ENCODE data around the gene SPINK4. TPM values are rescaled to one million over a fixed set of nuclear protein-coding genes. Genes with fewer than 3 reads are reported as not detected.

SPINK4 gene
- total RNA-seq, 1 experiment from 2014 or later: not detected

- Histone ChIP-seq H4K5ac (ENCODE audit: insufficient read length, low read depth, low read length) (no peak overlapping the region), H3K4me1 (ENCODE audit: insufficient read depth, low read length) (peaks cover 2% of the 10 kb centered on the region; the same call in 1 of the 2 replicates), H3K79me2 (ENCODE audit: insufficient read depth, low read length) (peaks cover 16% of the 10 kb centered on the region; the same call in 1 of the 2 replicates), H3K9ac (ENCODE audit: extremely low read depth, insufficient read length, low read length) (no peak overlapping the region), H3K18ac (ENCODE audit: insufficient read length, low read depth, low read length) (no peak overlapping the region), H3K23me2 (ENCODE audit: insufficient read length, low read depth, low read length, poor library complexity, severe bottlenecking) (peaks cover 5% of the 10 kb centered on the region), H3K4ac (ENCODE audit: low read depth, low read length) (no peak overlapping the region), H3T11ph (ENCODE audit: low read length) (no peak overlapping the region), H3K4me2 (ENCODE audit: insufficient read depth, insufficient read length, low read length) (no peak overlapping the region), H3K9me3 (ENCODE audit: control insufficient read depth, low read depth, low read length) (no peaks in the 10 kb centered on the region), H3K27me3 (ENCODE audit: insufficient read depth, low read length) (no peaks in the 10 kb centered on the region), H3K79me1 (ENCODE audit: insufficient read depth, low read depth, low read length, poor library complexity, severe bottlenecking) (peaks cover 9% of the 10 kb centered on the region), H2AK5ac (ENCODE audit: insufficient read length, low read length) (no peak overlapping the region), H2BK120ac (ENCODE audit: low read depth, low read length, poor library complexity, severe bottlenecking) (no peak overlapping the region), H2BK5ac (ENCODE audit: insufficient read length, low read length) (no peak overlapping the region), H4K20me1 (ENCODE audit: control insufficient read depth, insufficient read depth, insufficient read length) (no peaks in the 10 kb centered on the region), H2BK20ac (ENCODE audit: low read depth, low read length, poor library complexity, severe bottlenecking) (no peak overlapping the region), H3K56ac (ENCODE audit: insufficient read length, low read depth, low read length) (no peak overlapping the region), H4K91ac (ENCODE audit: insufficient read length, low read depth, low read length) (no peak overlapping the region), H3K14ac (ENCODE audit: insufficient read depth, low read length) (no peak overlapping the region), H3K23ac (ENCODE audit: insufficient read length, low read depth, low read length) (no peak overlapping the region), H2BK12ac (ENCODE audit: insufficient read length, low read depth, low read length) (no peak overlapping the region), H2BK15ac (ENCODE audit: low read depth, low read length) (no peak overlapping the region), H2AFZ (ENCODE audit: low read length) (no peak overlapping the region), H4K8ac (replicated peaks; ENCODE audit: insufficient read length, low read depth, low read length) (no peak overlapping the region), H3K27ac (ENCODE audit: insufficient read length, low read depth, low read length) (no peak overlapping the region)
- Mint-ChIP-seq H3K4me3 (no peak overlapping the region), H3K4me1 (peaks cover 15 to 16% of the 10 kb centered on the region in 2 experiments), H3K9me3 (no peaks in the 10 kb centered on the region), H3K36me3 (ENCODE audit: insufficient read depth in 1 of 3, low read depth in 3 of 3) (peaks cover 14 to 52% (median 45%) of the 10 kb centered on the region in 3 experiments), H3K27ac (no peak overlapping the region), H3K27me3 (ENCODE audit: low read depth) (no peaks in the 10 kb centered on the region)
- DNase-seq: no peak
- no peak for TF ChIP-seq CTCF (conservative IDR thresholded peaks at IDR 0.05)
Observed at GRCh38 chr9:33267151-33267767, 27.3 kb downstream of the SPINK4 start.
